HCT116 (cell line): ENCODE measurements around the gene CUL5. TPM values are rescaled to one million over a fixed set of nuclear protein-coding genes. Genes with fewer than 3 reads are reported as not detected.

ENCODE experiments used
- ATAC-seq: fragments of 200-7000 bp; cut with Tn5 transposase; 2 replicates; pipeline ENCODE4 v1.9.1; 2020; ENCODE audit warnings: mild to moderate bottlenecking, moderate library complexity
- Bru-seq: library from RNA; stranded (reverse); fragments of 400-500 nt; gene quantifications from one replicate; lab custom pipeline; 2021; lab: Mats Ljungman, UMichigan
- BruChase-seq, 2 experiments: library from RNA; stranded (reverse); fragments of 400-500 nt; gene quantifications; one replicate each; lab custom pipeline; 2021; lab: Mats Ljungman, UMichigan
- BruUV-seq: library from RNA; stranded (reverse); fragments of 400-500 nt; replicated peaks from 2 replicates; lab custom pipeline; 2021; lab: Mats Ljungman, UMichigan
- CTCF ChIA-PET: fragments of 300-600 bp; sonication (Branson Sonifier 250); formaldehyde crosslinking; loops from one replicate; lab custom pipeline; 2021; ENCODE audit warnings: antibody characterized with exemption; lab: Charles Lee
- POLR2A ChIA-PET: fragments of 300-600, 350-600 bp; sonication (Branson Sonifier 250); formaldehyde crosslinking; loops from one replicate; lab custom pipeline; 2021; ENCODE audit warnings: antibody characterized with exemption; lab: Charles Lee
- RAD21 ChIA-PET, 2 experiments: fragments of 300-600 bp; sonication (Branson Sonifier 250); formaldehyde crosslinking; loops; one replicate each; lab custom pipeline; 2023; ENCODE audit warnings: low total read pairs in 2 of 2; ENCODE audit not compliant: uncharacterized antibody in 2 of 2, unreplicated experiment in 2 of 2, low non-redundant PET in 1 of 2; lab: Charles Lee
- DNase-seq: peaks from one replicate; pipeline ENCODE4 v3.0.0-alpha.2; 2010; ENCODE audit warnings: low read depth, low spot score
- H2AFZ ChIP-seq: fragments of 200-600 bp; shearing (Covaris generic), sonication (generic); 2 replicates; pipeline ENCODE4 v1.6.1; 2017; ENCODE audit warnings: low read depth, mixed run types, mixed read lengths, antibody characterized with exemption, low read length; ENCODE audit not compliant: poor library complexity, severe bottlenecking
- H3K27ac ChIP-seq: 2 replicates; pipeline ENCODE4 v1.5.1; 2012; ENCODE audit warnings: low read depth, low read length
- H3K27me3 ChIP-seq: fragments of 200-600 bp; sonication (generic); 2 replicates; pipeline ENCODE4 v1.6.1; 2016; ENCODE audit warnings: mixed run types, low read length, mixed read lengths; ENCODE audit not compliant: insufficient read depth
- H3K36me3 ChIP-seq, 2 experiments: fragments of 200-500 bp in 1 of 2; fragments of 200-600 bp in 1 of 2; sonication (Bioruptor generic) in 1 of 2; sonication (generic) in 1 of 2; 2 replicates each; pipeline versions ENCODE4 v1.5.1 to v1.6.1; 2014 to 2016; ENCODE audit warnings: low read length in 2 of 2, inconsistent platforms in 1 of 2, mixed read lengths in 1 of 2, mixed run types in 1 of 2; ENCODE audit not compliant: insufficient read depth in 2 of 2, control insufficient read depth in 1 of 2
- H3K4me1 ChIP-seq, 2 experiments: fragments of 200-600 bp in 1 of 2; sonication (generic) in 1 of 2; 2 replicates each; pipeline versions ENCODE4 v1.5.1 to v1.6.1; 2012 to 2017; ENCODE audit warnings: low read length in 2 of 2, inconsistent platforms in 1 of 2, mild to moderate bottlenecking in 1 of 2, mixed read lengths in 1 of 2, mixed run types in 1 of 2, moderate library complexity in 1 of 2; ENCODE audit not compliant: insufficient read depth in 2 of 2, control insufficient read depth in 1 of 2
- H3K4me2 ChIP-seq: fragments of 200-600 bp; sonication (generic); 2 replicates; pipeline ENCODE4 v1.6.1; 2017; ENCODE audit warnings: mixed run types, low read length, mixed read lengths
- H3K4me3 ChIP-seq, 2 experiments: fragments of 200-600 bp in 1 of 2; sonication (generic) in 1 of 2; replicated peaks in 1 of 2; 2 replicates each; pipeline ENCODE4 v1.5.1; 2011 to 2016; ENCODE audit warnings: low read length in 2 of 2, control low read depth in 1 of 2, low read depth in 1 of 2, mild to moderate bottlenecking in 1 of 2, mixed read lengths in 1 of 2, mixed run types in 1 of 2
- H3K79me2 ChIP-seq: fragments of 200-600 bp; sonication (generic); 2 replicates; pipeline ENCODE4 v1.6.1; 2017; ENCODE audit warnings: mild to moderate bottlenecking, mixed run types, low read length, moderate library complexity, mixed read lengths; ENCODE audit not compliant: insufficient read depth
- H3K9ac ChIP-seq: fragments of 200-600 bp; sonication (generic); 2 replicates; pipeline ENCODE4 v1.6.1; 2016; ENCODE audit warnings: low read length, mixed read lengths
- H3K9me2 ChIP-seq: fragments of 200-600 bp; sonication (generic), shearing (Covaris generic); 2 replicates; pipeline ENCODE4 v1.6.1; 2017; ENCODE audit warnings: mixed run types, mild to moderate bottlenecking, moderate library complexity; ENCODE audit not compliant: insufficient read depth
- H3K9me3 ChIP-seq, 2 experiments: fragments of 200-500 bp in 1 of 2; fragments of 200-600 bp in 1 of 2; sonication (Bioruptor generic) in 1 of 2; sonication (generic) in 1 of 2; 2 replicates each; pipeline ENCODE4 v1.6.1; 2014 to 2017; ENCODE audit warnings: low read length in 2 of 2, mixed read lengths in 2 of 2, inconsistent platforms in 1 of 2, low read depth in 1 of 2, mild to moderate bottlenecking in 1 of 2, mixed run types in 1 of 2, moderate library complexity in 1 of 2; ENCODE audit not compliant: control insufficient read depth in 1 of 2, insufficient read depth in 1 of 2
- H4K20me1 ChIP-seq: fragments of 200-600 bp; sonication (generic), shearing (Covaris generic); 2 replicates; pipeline ENCODE4 v1.6.1; 2017; ENCODE audit warnings: mixed run types, mild to moderate bottlenecking, moderate library complexity; ENCODE audit not compliant: insufficient read depth
- CBX3 ChIP-seq: IDR thresholded peaks from 2 replicates; pipeline ENCODE4 v1.6.1; 2012; ENCODE audit warnings: low read depth
- EGR1 ChIP-seq: IDR thresholded peaks from 2 replicates; pipeline ENCODE4 v1.6.1; 2012; ENCODE audit warnings: low read depth
- ELF1 ChIP-seq: IDR thresholded peaks from 2 replicates; pipeline ENCODE4 v1.6.1; 2012; ENCODE audit warnings: low read depth, borderline replicate concordance
- EZH2 ChIP-seq: fragments of 200-600 bp; sonication (generic); IDR thresholded peaks from 2 replicates; pipeline ENCODE4 v1.6.1; 2017; ENCODE audit warnings: antibody characterized with exemption, mixed run types
- FOSL1 ChIP-seq: IDR thresholded peaks from 2 replicates; pipeline ENCODE4 v1.6.1; 2012; ENCODE audit warnings: low read depth
- POLR2A ChIP-seq: IDR thresholded peaks from 2 replicates; pipeline ENCODE4 v1.7.0; 2011; ENCODE audit warnings: borderline replicate concordance; ENCODE audit not compliant: insufficient read depth, insufficient read length; ENCODE audit errors: extremely low read depth
- POLR2AphosphoS5 ChIP-seq: IDR thresholded peaks from 2 replicates; pipeline ENCODE4 v1.6.1; 2011; ENCODE audit warnings: mild to moderate bottlenecking, low read depth, low read length, moderate library complexity
- RAD21 ChIP-seq: IDR thresholded peaks from 2 replicates; pipeline ENCODE4 v1.6.1; 2012; ENCODE audit warnings: low read depth, mild to moderate bottlenecking
- SRF ChIP-seq: IDR thresholded peaks from 2 replicates; pipeline ENCODE4 v1.6.1; 2012; ENCODE audit warnings: low read depth
- ZFX ChIP-seq: fragments of 450-650 bp; IDR thresholded peaks from 2 replicates; pipeline ENCODE4 v1.6.1; 2017
- ZNF274 ChIP-seq: fragments of 200-500 bp; sonication (Bioruptor generic); IDR thresholded peaks from 2 replicates; pipeline ENCODE4 v1.6.1; 2014; ENCODE audit warnings: mild to moderate bottlenecking, low read depth, low read length, inconsistent platforms
- intact Hi-C: fragments of 100-400 bp; cut with micrococcal nuclease; formaldehyde crosslinking; loops from 2 replicates; pipeline ENCODE4 v1.10.0; 2022
- long read RNA-seq: library from polyadenylated mRNA; unstranded; transcript quantifications from one replicate; pipeline ENCODE4 v2.0.0, GENCODE V29; 2021; ENCODE audit not compliant: unreplicated experiment
- polyA plus RNA-seq: library from polyadenylated mRNA; unstranded; fragments of >200 nt; gene quantifications from 2 replicates; pipeline ENCODE4 v1.2.1, GENCODE V29; 2012; ENCODE audit warnings: missing spikeins
- total RNA-seq: library from RNA; stranded (reverse); gene quantifications from one replicate; pipeline ENCODE4 v1.2.1, GENCODE V29; 2021; ENCODE audit not compliant: unreplicated experiment
- TF ChIP-seq, protein P1 (sequence below): IDR thresholded peaks from 2 replicates; pipeline ENCODE4 v1.6.1; 2012; ENCODE audit warnings: low read depth
- TF ChIP-seq, protein P2 (sequence below), 3 experiments: fragments of 200-600 bp in 1 of 3; sonication (generic) in 1 of 3; IDR thresholded peaks in 2 of 3; conservative IDR thresholded peaks in 1 of 3; 2 replicates each; pipeline ENCODE4 v1.5.1; 2012 to 2017; ENCODE audit warnings: low read depth in 2 of 3, low read length in 2 of 3, antibody characterized with exemption in 1 of 3, borderline replicate concordance in 1 of 3, control low read depth in 1 of 3, mild to moderate bottlenecking in 1 of 3, mixed read lengths in 1 of 3, mixed run types in 1 of 3, moderate library complexity in 1 of 3; ENCODE audit not compliant: insufficient read depth in 1 of 3
- TF ChIP-seq, protein P3 (sequence below): IDR thresholded peaks from 2 replicates; pipeline ENCODE4 v1.6.1; 2011; ENCODE audit warnings: mild to moderate bottlenecking, low read length, moderate library complexity; ENCODE audit not compliant: insufficient replicate concordance; ENCODE audit errors: extremely low read depth
- TF ChIP-seq, protein P4 (sequence below): IDR thresholded peaks from 2 replicates; pipeline ENCODE4 v1.6.1; 2012

CUL5 gene
- total RNA-seq, result 41.9 TPM
- 9.6 and 13.3 TPM in 2 replicates for polyA plus RNA-seq
- percentile 87 among the genes with signal in this experiment for Bru-seq, nascent RNA
- percentile 87 among the genes with signal in this experiment for BruChase-seq, experiment 1, labeled RNA remaining after a 6-hour chase
- percentile 79 among the genes with signal in this experiment for BruChase-seq, experiment 2, labeled RNA remaining after a 2-hour chase
- long read RNA-seq, full-length matches to known transcripts, result 8 of 53 reads
- long read RNA-seq, partial matches to known transcripts, result 29 of 53 reads
- long read RNA-seq, other reads (novel, unspliced or antisense), result 16 of 53 reads

DNA sequence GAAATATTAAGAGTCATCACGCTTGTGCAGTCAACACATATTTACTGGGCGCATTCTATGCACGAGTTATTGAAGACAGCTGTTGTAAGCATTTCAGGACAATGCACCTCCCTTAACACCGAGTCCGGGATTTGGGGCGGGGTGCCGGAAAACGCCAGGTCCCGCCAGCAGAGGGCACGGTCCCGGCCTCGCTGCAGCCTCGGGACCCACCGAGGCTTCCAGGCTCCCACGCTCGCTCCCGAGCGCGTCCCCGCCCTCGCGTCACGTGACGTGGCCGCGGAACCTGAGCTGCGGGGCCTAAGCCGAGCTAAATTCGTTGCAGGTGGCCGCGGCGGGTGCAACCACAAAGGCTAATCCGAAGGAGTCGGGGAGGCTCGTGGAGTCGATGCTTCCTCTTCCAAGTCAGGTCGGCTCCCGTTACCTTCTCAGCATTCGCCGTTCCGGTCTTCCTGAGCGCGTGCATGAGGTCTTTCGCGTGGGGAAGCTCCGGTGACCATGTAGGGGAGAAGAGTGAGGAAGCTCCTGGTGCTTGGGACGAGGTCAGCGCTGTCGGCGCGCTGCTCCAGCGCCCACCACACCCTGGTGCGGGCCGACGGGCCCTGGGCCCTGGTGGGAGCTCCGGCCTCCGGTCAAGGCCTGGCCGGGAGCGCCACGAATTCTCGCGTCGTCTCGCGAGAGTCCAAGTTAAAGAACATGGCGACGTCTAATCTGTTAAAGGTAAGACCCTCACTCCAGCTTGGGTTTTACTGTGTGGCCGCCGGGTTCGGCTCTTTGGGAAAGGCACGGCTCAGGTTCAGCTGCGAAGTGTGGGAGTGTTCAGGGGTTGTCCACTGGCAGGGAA lies at the start of gene CUL5:
Gene CUL5, plus strand, starts transcription at position 243 of the 841 bp plus-strand sequence. Its CDS starts 451 bp downstream, at position 694.
- Histone ChIP-seq H2AFZ (peak within 1 kb of the TSS; percentile 50), H3K9me2 (no peaks in the 10 kb centered on the region), H3K9ac (peak within 1 kb of the TSS; percentile 97), H3K79me2 (peaks cover 51% of the 10 kb centered on the region), H3K27me3 (no peaks in the 10 kb centered on the region), H3K4me3 (peak within 1 kb of the TSS; percentile 93 to 94), H3K9me3 (no peaks in the 10 kb centered on the region), H3K27ac (peak within 1 kb of the TSS; percentile 92), H3K4me1 (peaks cover 2 to 21% of the 10 kb centered on the region in 2 experiments; a peak in 3 of 4 replicates), H3K36me3 (no peaks in the 10 kb centered on the region), H3K4me2 (peak within 1 kb of the TSS; percentile 80), H4K20me1 (no peaks in the 10 kb centered on the region)
- CTCF ChIA-PET, result interaction anchor here (0.7 to 2.4 kb wide), 7 partner anchors 9 to 641 kb away, joined by 3 to 18 read pairs (median 5); no protein-coding TSS in a partner anchor
- ATAC-seq (peak; percentile 95), DNase-seq (peak; percentile 86)
- POLR2A ChIA-PET, result interaction anchor here (1.1 to 1.9 kb wide), 2 partner anchors 9 to 13 kb away, joined by 3 to 7 read pairs; no protein-coding TSS in a partner anchor
- TSS peak; percentile 86 for BruUV-seq
- intact Hi-C loops, result loop anchor here (2.0 kb wide), 1 partner anchor 646 kb away; no protein-coding TSS in a partner anchor
- RAD21 ChIA-PET, result interaction anchor here in 1 of 2 experiments (0.6 kb wide), 1 partner anchor 464 kb away, joined by 4 read pairs; no protein-coding TSS in a partner anchor
- TF ChIP-seq ZNF274 (no peak), EGR1 (peak; percentile 56; the same call in 1 of the 2 replicates), POLR2AphosphoS5 (peak; percentile 86), ELF1 (no peak; the same call in 1 of the 2 replicates), RAD21 (peak; percentile 61), FOSL1 (no peak), CBX3 (peak; percentile 84; the same call in 1 of the 2 replicates), EZH2 (no peak), SRF (no peak), ZFX (peak; percentile 100), POLR2A (peak; percentile 91)
- TF ChIP-seq, protein P1, sequence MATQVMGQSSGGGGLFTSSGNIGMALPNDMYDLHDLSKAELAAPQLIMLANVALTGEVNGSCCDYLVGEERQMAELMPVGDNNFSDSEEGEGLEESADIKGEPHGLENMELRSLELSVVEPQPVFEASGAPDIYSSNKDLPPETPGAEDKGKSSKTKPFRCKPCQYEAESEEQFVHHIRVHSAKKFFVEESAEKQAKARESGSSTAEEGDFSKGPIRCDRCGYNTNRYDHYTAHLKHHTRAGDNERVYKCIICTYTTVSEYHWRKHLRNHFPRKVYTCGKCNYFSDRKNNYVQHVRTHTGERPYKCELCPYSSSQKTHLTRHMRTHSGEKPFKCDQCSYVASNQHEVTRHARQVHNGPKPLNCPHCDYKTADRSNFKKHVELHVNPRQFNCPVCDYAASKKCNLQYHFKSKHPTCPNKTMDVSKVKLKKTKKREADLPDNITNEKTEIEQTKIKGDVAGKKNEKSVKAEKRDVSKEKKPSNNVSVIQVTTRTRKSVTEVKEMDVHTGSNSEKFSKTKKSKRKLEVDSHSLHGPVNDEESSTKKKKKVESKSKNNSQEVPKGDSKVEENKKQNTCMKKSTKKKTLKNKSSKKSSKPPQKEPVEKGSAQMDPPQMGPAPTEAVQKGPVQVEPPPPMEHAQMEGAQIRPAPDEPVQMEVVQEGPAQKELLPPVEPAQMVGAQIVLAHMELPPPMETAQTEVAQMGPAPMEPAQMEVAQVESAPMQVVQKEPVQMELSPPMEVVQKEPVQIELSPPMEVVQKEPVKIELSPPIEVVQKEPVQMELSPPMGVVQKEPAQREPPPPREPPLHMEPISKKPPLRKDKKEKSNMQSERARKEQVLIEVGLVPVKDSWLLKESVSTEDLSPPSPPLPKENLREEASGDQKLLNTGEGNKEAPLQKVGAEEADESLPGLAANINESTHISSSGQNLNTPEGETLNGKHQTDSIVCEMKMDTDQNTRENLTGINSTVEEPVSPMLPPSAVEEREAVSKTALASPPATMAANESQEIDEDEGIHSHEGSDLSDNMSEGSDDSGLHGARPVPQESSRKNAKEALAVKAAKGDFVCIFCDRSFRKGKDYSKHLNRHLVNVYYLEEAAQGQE, result no peak
- TF ChIP-seq, protein P2, sequence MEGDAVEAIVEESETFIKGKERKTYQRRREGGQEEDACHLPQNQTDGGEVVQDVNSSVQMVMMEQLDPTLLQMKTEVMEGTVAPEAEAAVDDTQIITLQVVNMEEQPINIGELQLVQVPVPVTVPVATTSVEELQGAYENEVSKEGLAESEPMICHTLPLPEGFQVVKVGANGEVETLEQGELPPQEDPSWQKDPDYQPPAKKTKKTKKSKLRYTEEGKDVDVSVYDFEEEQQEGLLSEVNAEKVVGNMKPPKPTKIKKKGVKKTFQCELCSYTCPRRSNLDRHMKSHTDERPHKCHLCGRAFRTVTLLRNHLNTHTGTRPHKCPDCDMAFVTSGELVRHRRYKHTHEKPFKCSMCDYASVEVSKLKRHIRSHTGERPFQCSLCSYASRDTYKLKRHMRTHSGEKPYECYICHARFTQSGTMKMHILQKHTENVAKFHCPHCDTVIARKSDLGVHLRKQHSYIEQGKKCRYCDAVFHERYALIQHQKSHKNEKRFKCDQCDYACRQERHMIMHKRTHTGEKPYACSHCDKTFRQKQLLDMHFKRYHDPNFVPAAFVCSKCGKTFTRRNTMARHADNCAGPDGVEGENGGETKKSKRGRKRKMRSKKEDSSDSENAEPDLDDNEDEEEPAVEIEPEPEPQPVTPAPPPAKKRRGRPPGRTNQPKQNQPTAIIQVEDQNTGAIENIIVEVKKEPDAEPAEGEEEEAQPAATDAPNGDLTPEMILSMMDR (IDR thresholded peaks at IDR 0.05 in 2 of 3, conservative IDR thresholded peaks at IDR 0.05 in 1 of 3; ENCODE audit: borderline replicate concordance in 1 of 3, insufficient read depth in 1 of 3, low read depth in 2 of 3, low read length in 2 of 3), result peak; percentile 63 to 88 (median 83)
- TF ChIP-seq, protein P3, sequence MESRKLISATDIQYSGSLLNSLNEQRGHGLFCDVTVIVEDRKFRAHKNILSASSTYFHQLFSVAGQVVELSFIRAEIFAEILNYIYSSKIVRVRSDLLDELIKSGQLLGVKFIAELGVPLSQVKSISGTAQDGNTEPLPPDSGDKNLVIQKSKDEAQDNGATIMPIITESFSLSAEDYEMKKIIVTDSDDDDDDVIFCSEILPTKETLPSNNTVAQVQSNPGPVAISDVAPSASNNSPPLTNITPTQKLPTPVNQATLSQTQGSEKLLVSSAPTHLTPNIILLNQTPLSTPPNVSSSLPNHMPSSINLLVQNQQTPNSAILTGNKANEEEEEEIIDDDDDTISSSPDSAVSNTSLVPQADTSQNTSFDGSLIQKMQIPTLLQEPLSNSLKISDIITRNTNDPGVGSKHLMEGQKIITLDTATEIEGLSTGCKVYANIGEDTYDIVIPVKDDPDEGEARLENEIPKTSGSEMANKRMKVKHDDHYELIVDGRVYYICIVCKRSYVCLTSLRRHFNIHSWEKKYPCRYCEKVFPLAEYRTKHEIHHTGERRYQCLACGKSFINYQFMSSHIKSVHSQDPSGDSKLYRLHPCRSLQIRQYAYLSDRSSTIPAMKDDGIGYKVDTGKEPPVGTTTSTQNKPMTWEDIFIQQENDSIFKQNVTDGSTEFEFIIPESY, result peak; percentile 93
- TF ChIP-seq, protein P4, sequence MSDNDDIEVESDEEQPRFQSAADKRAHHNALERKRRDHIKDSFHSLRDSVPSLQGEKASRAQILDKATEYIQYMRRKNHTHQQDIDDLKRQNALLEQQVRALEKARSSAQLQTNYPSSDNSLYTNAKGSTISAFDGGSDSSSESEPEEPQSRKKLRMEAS, result peak; percentile 93
